ENCODE measurements around the gene NOXA1.

NOXA1 gene

DNA sequence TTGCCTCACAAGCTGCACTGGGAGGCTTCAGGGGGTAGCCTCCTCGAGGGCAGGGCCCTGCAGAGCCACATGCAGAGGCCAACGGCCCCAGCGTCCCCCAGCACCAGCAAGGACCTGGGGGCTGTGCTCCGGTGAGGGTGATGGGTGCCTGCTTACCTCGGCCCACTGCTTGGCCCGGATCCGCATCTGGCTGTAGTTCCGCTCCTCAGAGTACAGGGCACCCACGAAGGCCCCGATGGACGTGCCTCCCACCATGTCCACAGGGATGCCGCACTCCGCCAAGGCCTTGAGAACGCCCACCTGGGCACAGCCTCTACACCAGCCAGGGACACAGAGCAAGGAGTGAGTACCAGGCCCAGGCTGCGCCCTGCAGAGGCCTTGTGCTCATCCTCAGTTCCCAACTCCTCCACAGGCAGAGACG lies 44.0 kb downstream of the NOXA1 start:
- no peak overlapping the region for H3K4me3 ChIP-seq (replicated peaks; ENCODE audit: low read depth, low read length)
- no peak for DNase-seq (ENCODE audit: extremely low read depth, low read depth)
- TF ChIP-seq, protein P1, sequence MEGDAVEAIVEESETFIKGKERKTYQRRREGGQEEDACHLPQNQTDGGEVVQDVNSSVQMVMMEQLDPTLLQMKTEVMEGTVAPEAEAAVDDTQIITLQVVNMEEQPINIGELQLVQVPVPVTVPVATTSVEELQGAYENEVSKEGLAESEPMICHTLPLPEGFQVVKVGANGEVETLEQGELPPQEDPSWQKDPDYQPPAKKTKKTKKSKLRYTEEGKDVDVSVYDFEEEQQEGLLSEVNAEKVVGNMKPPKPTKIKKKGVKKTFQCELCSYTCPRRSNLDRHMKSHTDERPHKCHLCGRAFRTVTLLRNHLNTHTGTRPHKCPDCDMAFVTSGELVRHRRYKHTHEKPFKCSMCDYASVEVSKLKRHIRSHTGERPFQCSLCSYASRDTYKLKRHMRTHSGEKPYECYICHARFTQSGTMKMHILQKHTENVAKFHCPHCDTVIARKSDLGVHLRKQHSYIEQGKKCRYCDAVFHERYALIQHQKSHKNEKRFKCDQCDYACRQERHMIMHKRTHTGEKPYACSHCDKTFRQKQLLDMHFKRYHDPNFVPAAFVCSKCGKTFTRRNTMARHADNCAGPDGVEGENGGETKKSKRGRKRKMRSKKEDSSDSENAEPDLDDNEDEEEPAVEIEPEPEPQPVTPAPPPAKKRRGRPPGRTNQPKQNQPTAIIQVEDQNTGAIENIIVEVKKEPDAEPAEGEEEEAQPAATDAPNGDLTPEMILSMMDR (IDR thresholded peaks at IDR 0.05; ENCODE audit: low read depth, low read length, missing control alignments) = no peak

DNA sequence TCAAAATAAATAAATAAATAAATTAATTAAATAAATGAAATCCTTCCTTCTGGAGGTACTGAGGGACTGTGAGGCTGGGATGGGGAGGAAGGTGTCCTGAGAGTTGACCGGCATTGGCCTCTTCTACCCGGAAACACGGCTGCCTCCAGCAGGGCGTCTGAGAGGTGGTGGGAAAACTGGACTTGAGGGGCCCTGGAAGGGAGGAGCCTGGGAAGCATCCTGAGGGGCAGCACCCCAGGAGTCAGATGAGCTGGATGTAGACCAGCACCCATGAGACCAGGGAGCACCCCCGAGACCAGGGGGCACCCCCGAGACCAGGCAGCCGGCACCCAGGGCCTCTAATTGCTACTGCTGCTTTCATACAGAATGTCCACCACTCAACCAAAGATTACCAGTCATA lies 44.7 kb downstream of the NOXA1 start:
- TF ChIP-seq, protein P1 (IDR thresholded peaks at IDR 0.05; ENCODE audit: low read depth, low read length, missing control alignments) = no peak

DNA sequence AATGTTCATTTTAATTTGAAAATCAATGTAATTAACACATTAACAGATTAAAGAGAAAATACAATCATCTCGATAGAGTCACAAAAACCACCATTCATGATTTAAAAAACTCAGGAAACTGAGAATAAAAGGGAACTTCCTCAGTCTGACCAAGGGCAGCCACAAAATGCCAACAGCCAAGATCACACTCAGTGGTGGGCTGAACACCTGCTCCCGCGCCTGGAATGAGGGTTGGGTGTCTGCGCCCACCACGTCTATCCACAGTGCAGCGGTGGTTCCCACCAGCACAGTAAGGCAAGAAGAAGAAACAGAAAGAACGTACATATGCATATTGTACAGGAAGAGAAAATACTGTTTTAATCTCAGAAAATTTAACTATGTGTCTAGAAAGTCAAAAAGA lies 47.6 kb downstream of the NOXA1 start:
- no peak overlapping the region for H3K4me3 ChIP-seq (replicated peaks; ENCODE audit: low read depth, low read length)
- TF ChIP-seq, protein P1 (IDR thresholded peaks at IDR 0.05; ENCODE audit: low read depth, low read length, missing control alignments) = no peak
- DNase-seq (ENCODE audit: extremely low read depth, low read depth) = no peak

More for the DNA sequence above, 44.7 kb downstream of the NOXA1 start:
- no peak for DNase-seq (ENCODE audit: extremely low read depth, low read depth)
- H3K4me3 ChIP-seq (replicated peaks; ENCODE audit: low read depth, low read length) = no peak overlapping the region

DNA sequence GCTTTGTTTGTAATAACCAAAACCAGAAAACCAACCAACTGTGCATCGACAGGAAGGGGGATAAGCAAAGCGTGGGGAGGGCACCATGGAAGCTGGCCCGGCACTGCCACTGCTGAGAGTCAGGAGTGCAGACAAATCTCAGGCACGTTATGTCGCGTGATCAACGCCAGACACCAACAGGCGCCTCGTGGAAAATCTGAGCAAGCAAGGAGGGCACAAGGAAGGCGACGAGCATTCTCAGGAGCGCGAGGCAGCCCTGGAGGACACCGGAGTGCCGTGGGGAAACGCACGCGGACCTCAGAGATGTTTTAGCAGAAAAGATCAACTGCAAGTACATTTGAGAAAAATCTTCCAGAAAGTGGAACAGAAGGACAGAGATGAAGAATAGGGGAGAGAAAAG lies 51.1 kb downstream of the NOXA1 start:
- H3K4me3 ChIP-seq (replicated peaks; ENCODE audit: low read depth, low read length) = no peak overlapping the region
- TF ChIP-seq, protein P1 (IDR thresholded peaks at IDR 0.05; ENCODE audit: low read depth, low read length, missing control alignments) = no peak
- DNase-seq (ENCODE audit: extremely low read depth, low read depth) = no peak

DNA sequence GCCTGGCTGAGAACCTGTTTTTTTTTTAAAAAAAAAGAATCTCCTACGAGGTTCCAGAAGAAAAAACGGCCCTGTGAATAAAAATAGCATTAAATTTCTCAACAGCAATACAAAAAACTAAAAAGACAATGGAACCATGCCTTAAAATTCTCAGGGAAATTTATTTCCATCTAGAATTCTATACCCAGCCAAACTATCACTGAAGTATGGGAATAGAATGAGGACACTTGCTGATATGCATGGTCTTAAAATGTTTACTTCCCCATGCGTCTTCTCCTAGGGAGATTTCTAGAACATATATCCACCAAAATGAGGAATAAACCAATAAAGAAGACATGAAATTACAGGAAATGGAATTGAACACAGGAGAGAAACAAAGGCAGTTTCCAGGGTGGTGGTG lies 52.5 kb downstream of the NOXA1 start:
- no peak for DNase-seq (ENCODE audit: extremely low read depth, low read depth)
- H3K4me3 ChIP-seq (replicated peaks; ENCODE audit: low read depth, low read length) = no peak overlapping the region
- TF ChIP-seq, protein P1 (IDR thresholded peaks at IDR 0.05; ENCODE audit: low read depth, low read length, missing control alignments) = no peak

DNA sequence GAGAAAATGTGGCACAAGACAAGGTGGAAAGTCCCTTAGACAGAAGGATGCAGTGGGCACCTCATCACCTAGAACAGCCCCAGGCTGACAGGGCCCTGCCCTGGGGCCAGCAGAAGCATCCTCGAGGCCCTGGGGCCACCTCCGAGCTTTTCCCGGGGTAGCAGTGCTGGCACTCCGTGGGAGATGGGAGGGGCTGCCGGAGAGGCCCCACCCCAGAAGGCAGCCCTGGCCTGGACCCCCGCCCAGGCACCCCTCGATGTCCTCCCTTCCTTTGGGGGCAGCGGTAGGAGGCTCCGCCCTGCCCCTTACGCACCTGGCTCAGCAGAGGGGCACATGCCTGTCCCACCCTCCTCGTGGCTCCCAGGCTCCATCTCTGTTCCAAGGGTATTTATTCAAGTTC lies 53.7 kb downstream of the NOXA1 start:
- TF ChIP-seq, protein P1 (IDR thresholded peaks at IDR 0.05; ENCODE audit: low read depth, low read length, missing control alignments) = no peak
- DNase-seq (ENCODE audit: extremely low read depth, low read depth) = no peak
- no peak overlapping the region for H3K4me3 ChIP-seq (replicated peaks; ENCODE audit: low read depth, low read length)
